H1 (cell line): Measurements from ENCODE around the gene AGPAT3. TPM values are rescaled to one million over a fixed set of nuclear protein-coding genes. Genes with fewer than 3 reads are reported as not detected.

Experiments used
- TAF1 ChIP-seq: IDR thresholded peaks from 2 replicates; pipeline ENCODE4 v1.6.1; 2011; ENCODE audit warnings: mild to moderate bottlenecking, low read depth, low read length
- polyA plus RNA-seq, 7 experiments: library from polyadenylated mRNA; depleted of rRNA in 3 of 7; stranded (reverse) in 5 of 7; unstranded in 2 of 7; fragments of >200 nt in 5 of 7; fragments of 200-250 nt in 2 of 7; gene quantifications; 1 replicate in 5 of 7; 2 replicates in 1 of 7; 4 replicates in 1 of 7; pipeline versions ENCODE4 v1.2.1 to v1.2.3, GENCODE V29; 2011 to 2013; ENCODE audit warnings: missing spikeins in 2 of 7, mixed read lengths in 2 of 7
- total RNA-seq: library from RNA; stranded (reverse); fragmentation: NEBNext Ultra II Directional; extraction: Animal tissue kit (Norgen Biotek cat#: 25700); gene quantifications from 2 replicates; pipeline ENCODE4 v1.2.1, GENCODE V29; 2021
- TF ChIP-seq, protein P1 (sequence below): fragments of 300-600 bp; sonication (generic); IDR thresholded peaks from 2 replicates; pipeline ENCODE4 v1.7.1; 2012; ENCODE audit warnings: low read length, moderate library complexity, mild to moderate bottlenecking, inconsistent platforms; ENCODE audit not compliant: insufficient replicate concordance

The AGPAT3 gene
- total and polyA plus RNA-seq, 2 of the 8 experiments (the other 6 are each of a cell fraction or from before 2014, with no cell fraction given) = 5.8 to 7.3 TPM

DNA sequence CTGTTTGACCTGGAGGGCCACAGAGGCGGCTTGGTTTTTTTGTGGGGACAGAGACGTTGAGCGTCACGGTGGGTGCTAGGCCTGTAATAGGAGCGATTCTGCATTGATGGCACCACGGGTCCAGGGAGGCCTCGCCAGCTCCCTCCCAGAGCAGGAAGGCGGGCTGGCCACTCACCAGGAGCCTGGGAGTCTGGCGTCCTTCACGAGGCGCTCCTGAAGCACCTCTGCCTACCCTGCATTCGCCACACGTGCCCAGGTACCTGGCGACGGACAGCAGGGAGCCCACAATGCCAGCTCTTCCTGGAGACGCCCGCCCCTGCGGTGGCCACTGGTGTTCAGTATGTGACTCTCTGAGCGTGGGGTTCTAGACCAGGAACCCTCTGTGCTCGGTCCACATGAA, 77.2 kb downstream of the AGPAT3 start (continued):
- TF ChIP-seq, protein P1, sequence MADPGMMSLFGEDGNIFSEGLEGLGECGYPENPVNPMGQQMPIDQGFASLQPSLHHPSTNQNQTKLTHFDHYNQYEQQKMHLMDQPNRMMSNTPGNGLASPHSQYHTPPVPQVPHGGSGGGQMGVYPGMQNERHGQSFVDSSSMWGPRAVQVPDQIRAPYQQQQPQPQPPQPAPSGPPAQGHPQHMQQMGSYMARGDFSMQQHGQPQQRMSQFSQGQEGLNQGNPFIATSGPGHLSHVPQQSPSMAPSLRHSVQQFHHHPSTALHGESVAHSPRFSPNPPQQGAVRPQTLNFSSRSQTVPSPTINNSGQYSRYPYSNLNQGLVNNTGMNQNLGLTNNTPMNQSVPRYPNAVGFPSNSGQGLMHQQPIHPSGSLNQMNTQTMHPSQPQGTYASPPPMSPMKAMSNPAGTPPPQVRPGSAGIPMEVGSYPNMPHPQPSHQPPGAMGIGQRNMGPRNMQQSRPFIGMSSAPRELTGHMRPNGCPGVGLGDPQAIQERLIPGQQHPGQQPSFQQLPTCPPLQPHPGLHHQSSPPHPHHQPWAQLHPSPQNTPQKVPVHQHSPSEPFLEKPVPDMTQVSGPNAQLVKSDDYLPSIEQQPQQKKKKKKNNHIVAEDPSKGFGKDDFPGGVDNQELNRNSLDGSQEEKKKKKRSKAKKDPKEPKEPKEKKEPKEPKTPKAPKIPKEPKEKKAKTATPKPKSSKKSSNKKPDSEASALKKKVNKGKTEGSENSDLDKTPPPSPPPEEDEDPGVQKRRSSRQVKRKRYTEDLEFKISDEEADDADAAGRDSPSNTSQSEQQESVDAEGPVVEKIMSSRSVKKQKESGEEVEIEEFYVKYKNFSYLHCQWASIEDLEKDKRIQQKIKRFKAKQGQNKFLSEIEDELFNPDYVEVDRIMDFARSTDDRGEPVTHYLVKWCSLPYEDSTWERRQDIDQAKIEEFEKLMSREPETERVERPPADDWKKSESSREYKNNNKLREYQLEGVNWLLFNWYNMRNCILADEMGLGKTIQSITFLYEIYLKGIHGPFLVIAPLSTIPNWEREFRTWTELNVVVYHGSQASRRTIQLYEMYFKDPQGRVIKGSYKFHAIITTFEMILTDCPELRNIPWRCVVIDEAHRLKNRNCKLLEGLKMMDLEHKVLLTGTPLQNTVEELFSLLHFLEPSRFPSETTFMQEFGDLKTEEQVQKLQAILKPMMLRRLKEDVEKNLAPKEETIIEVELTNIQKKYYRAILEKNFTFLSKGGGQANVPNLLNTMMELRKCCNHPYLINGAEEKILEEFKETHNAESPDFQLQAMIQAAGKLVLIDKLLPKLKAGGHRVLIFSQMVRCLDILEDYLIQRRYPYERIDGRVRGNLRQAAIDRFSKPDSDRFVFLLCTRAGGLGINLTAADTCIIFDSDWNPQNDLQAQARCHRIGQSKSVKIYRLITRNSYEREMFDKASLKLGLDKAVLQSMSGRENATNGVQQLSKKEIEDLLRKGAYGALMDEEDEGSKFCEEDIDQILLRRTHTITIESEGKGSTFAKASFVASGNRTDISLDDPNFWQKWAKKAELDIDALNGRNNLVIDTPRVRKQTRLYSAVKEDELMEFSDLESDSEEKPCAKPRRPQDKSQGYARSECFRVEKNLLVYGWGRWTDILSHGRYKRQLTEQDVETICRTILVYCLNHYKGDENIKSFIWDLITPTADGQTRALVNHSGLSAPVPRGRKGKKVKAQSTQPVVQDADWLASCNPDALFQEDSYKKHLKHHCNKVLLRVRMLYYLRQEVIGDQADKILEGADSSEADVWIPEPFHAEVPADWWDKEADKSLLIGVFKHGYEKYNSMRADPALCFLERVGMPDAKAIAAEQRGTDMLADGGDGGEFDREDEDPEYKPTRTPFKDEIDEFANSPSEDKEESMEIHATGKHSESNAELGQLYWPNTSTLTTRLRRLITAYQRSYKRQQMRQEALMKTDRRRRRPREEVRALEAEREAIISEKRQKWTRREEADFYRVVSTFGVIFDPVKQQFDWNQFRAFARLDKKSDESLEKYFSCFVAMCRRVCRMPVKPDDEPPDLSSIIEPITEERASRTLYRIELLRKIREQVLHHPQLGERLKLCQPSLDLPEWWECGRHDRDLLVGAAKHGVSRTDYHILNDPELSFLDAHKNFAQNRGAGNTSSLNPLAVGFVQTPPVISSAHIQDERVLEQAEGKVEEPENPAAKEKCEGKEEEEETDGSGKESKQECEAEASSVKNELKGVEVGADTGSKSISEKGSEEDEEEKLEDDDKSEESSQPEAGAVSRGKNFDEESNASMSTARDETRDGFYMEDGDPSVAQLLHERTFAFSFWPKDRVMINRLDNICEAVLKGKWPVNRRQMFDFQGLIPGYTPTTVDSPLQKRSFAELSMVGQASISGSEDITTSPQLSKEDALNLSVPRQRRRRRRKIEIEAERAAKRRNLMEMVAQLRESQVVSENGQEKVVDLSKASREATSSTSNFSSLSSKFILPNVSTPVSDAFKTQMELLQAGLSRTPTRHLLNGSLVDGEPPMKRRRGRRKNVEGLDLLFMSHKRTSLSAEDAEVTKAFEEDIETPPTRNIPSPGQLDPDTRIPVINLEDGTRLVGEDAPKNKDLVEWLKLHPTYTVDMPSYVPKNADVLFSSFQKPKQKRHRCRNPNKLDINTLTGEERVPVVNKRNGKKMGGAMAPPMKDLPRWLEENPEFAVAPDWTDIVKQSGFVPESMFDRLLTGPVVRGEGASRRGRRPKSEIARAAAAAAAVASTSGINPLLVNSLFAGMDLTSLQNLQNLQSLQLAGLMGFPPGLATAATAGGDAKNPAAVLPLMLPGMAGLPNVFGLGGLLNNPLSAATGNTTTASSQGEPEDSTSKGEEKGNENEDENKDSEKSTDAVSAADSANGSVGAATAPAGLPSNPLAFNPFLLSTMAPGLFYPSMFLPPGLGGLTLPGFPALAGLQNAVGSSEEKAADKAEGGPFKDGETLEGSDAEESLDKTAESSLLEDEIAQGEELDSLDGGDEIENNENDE = no peak
- TF ChIP-seq TAF1 = no peak
